ENCODE measurements around the gene SCP2.

GRCh38 chr1:53081384-53082066 lies 154.4 kb downstream of the SCP2 start:
- TF ChIP-seq CTCF (IDR thresholded peaks at IDR 0.05; ENCODE audit: insufficient read depth, low read length, poor library complexity, severe bottlenecking) (no peak), EZH2phosphoT487 (conservative IDR thresholded peaks at IDR 0.05; ENCODE audit: low read length) (no peak)
